ENCODE results near the gene GRIN2D.

GRIN2D gene

GRCh38 chr19:48443256-48443655 is 49.8 kb downstream of the GRIN2D start:
- no peak for DNase-seq

Measured in T-helper 1 cell (primary cell).